T-helper 1 cell (primary cell): ENCODE measurements around the gene AIF1.

Experiments used
- DNase-seq, 5 donors: peaks; one replicate each; pipeline ENCODE4 v3.0.0-alpha.2; 2012 to 2020

The AIF1 gene

GRCh38 chr6:31642798-31643570, 27.9 kb downstream of the AIF1 start:
- DNase-seq: no peak

GRCh38 chr6:31643818-31644454, 28.9 kb downstream of the AIF1 start:
- DNase-seq: no peak

GRCh38 chr6:31645325-31645724, 30.3 kb downstream of the AIF1 start:
- DNase-seq: no peak

GRCh38 chr6:31651602-31652191, 36.7 kb downstream of the AIF1 start:
- DNase-seq: peak in 1 of 5 donors; percentile 78

- DNase-seq: peak in 4 of 5 donors; percentile 68 to 85 (median 78)
Measured at GRCh38 chr6:31652925-31653724, 38.1 kb downstream of the AIF1 start.

- no peak for DNase-seq
Measured at GRCh38 chr6:31654574-31655348, 39.7 kb downstream of the AIF1 start.

- DNase-seq: no peak
Measured at GRCh38 chr6:31655349-31656237, 40.6 kb downstream of the AIF1 start, which contains the start of gene APOM. TSS of gene APOM (plus strand) at chr6:31655894. CDS start at chr6:31655967, 73 bp downstream.

- peak in 1 of 5 donors; percentile 62 for DNase-seq
Measured at GRCh38 chr6:31657406-31658157, 42.5 kb downstream of the AIF1 start.

GRCh38 chr6:31658158-31658688, 43.2 kb downstream of the AIF1 start:
- DNase-seq: no peak

GRCh38 chr6:31658983-31659648, 44.1 kb downstream of the AIF1 start:
- DNase-seq: no peak

GRCh38 chr6:31659649-31660380, 44.8 kb downstream of the AIF1 start:
- DNase-seq: peak in 1 of 5 donors; percentile 42

GRCh38 chr6:31660381-31661261, 45.6 kb downstream of the AIF1 start, which contains the start of gene C6orf47:
TSS of gene C6orf47 (minus strand) at chr6:31660778. CDS start at chr6:31659947, 831 bp downstream.
- peak; percentile 60 to 79 (median 68) for DNase-seq

- no peak for DNase-seq
Measured at GRCh38 chr6:31661262-31662123, 46.5 kb downstream of the AIF1 start.

- DNase-seq: no peak
Measured at GRCh38 chr6:31662124-31662723, 47.2 kb downstream of the AIF1 start.

- DNase-seq: no peak
Measured at GRCh38 chr6:31663126-31663960, 48.3 kb downstream of the AIF1 start.
